ENCODE results near the gene CEP55. TPM values are rescaled to one million over a fixed set of nuclear protein-coding genes. Genes with fewer than 3 reads are reported as not detected.
A peak's percentile ranks its signal among the peaks of the same experiment; 100 is the strongest.

Gene CEP55
- total RNA-seq, 6 experiments from 2014 or later, result 21.6 to 55.3 (median 48.1) TPM

DNA sequence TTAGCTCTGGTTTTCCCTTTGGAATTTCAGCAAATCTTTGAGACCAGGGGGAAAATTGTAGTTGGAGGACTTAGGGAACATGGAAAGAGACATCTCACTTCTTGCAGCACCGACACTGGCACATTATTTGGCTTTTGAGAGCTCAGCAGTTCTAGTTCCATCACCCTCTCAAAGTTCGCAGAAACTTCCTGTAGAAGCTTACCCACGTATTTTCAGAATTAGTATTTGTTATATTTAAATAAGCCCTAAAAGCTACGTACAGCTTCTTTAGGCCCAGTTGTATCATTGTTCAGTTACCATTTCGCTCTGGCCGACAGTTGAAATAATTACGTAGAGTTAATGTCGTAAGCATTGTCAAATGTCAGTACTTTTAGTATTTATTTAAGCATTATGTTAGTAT lies 13.4 kb downstream of the CEP55 start:
- H3K4me1 Mint-ChIP-seq (ENCODE audit: low read depth), result peaks cover 7% of the 10 kb centered on the region
- H3K36me3 Mint-ChIP-seq (ENCODE audit: low read depth), result no peaks in the 10 kb centered on the region
- DNase-seq, result no peak
- no peak overlapping the region for H3K27ac Mint-ChIP-seq
- H3K27me3 Mint-ChIP-seq (ENCODE audit: insufficient read depth), result no peaks in the 10 kb centered on the region
- H3K4me3 Mint-ChIP-seq, result no peak overlapping the region
- H3K9me3 Mint-ChIP-seq, result no peaks in the 10 kb centered on the region
- TF ChIP-seq, protein P1, sequence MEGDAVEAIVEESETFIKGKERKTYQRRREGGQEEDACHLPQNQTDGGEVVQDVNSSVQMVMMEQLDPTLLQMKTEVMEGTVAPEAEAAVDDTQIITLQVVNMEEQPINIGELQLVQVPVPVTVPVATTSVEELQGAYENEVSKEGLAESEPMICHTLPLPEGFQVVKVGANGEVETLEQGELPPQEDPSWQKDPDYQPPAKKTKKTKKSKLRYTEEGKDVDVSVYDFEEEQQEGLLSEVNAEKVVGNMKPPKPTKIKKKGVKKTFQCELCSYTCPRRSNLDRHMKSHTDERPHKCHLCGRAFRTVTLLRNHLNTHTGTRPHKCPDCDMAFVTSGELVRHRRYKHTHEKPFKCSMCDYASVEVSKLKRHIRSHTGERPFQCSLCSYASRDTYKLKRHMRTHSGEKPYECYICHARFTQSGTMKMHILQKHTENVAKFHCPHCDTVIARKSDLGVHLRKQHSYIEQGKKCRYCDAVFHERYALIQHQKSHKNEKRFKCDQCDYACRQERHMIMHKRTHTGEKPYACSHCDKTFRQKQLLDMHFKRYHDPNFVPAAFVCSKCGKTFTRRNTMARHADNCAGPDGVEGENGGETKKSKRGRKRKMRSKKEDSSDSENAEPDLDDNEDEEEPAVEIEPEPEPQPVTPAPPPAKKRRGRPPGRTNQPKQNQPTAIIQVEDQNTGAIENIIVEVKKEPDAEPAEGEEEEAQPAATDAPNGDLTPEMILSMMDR (IDR thresholded peaks at IDR 0.05), result no peak

DNA sequence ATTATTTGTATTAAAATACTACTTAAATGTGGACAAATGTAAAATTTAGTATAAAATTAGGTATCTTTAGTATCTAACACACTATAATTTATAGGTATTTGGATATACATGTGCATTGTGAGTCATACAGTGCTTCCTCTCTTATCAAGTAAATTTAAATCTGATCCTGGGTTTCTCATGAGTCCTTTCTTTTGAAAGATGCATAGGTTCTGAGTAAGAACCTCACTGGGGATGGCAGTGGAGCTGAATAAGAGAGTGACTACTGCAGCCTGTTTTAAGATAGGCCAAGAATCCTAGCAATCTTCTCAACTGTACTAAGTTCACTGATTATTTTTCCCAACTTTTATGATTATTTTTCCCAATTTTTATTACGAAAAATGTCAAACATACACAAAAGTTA lies 16.2 kb downstream of the CEP55 start:
- H3K9me3 Mint-ChIP-seq, result no peaks in the 10 kb centered on the region
- DNase-seq, result peak; percentile 77
- TF ChIP-seq, protein P1 (IDR thresholded peaks at IDR 0.05), result no peak
- H3K27me3 Mint-ChIP-seq (ENCODE audit: insufficient read depth), result no peaks in the 10 kb centered on the region
- H3K27ac Mint-ChIP-seq, result peak overlapping the region; percentile 48; the same call in 1 of the 2 replicates
- H3K36me3 Mint-ChIP-seq (ENCODE audit: low read depth), result peaks cover 9% of the 10 kb centered on the region
- no peak overlapping the region for H3K4me3 Mint-ChIP-seq
- H3K4me1 Mint-ChIP-seq (ENCODE audit: low read depth), result peaks cover 16% of the 10 kb centered on the region

DNA sequence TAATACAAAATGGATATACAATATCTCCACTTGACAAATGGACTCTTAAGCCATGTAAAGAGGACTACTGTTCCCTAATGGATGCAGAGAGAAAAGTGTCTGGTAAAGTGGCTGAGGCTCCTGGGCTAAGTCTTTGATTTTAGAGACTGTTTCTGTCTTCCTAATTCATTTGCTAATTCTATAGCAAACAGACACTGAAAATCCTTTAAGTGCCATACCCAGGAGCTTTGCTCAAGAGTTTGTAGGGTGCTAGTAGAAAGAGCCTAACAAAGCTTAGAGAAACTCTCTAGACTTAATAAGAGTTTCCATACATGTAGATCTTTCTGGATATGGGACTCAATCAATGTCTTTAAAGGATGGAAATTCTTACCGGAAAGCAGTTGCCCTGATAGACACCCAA lies 16.7 kb downstream of the CEP55 start:
- no peak overlapping the region for H3K4me3 Mint-ChIP-seq
- DNase-seq, result no peak
- peaks cover 10% of the 10 kb centered on the region for H3K36me3 Mint-ChIP-seq (ENCODE audit: low read depth)
- no peaks in the 10 kb centered on the region for H3K9me3 Mint-ChIP-seq
- TF ChIP-seq, protein P1 (IDR thresholded peaks at IDR 0.05), result no peak
- peak overlapping the region; percentile 48; the same call in 1 of the 2 replicates for H3K27ac Mint-ChIP-seq
- no peaks in the 10 kb centered on the region for H3K27me3 Mint-ChIP-seq (ENCODE audit: insufficient read depth)
- H3K4me1 Mint-ChIP-seq (ENCODE audit: low read depth), result peaks cover 16% of the 10 kb centered on the region

DNA sequence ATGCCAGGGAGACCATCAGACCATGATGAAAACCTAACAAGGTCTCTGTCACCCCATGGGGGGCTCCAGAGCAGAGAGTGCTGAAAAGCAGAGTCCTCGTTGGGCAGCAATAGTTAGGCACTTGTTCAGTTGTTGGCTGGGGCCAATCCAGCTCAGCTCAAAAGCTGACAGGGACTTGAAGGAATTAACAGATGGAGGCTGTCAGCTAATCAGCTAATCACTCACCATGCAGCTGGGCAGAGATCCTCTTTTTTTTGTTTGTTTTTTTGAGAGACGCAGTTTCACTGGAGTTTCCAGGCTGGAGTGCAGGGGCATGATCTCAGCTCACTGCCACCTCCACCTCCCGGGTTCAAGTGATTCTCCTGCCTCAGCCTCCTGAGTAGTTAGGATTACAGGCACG lies 18.1 kb downstream of the CEP55 start:
- no peak overlapping the region for H3K4me3 Mint-ChIP-seq
- TF ChIP-seq, protein P1 (IDR thresholded peaks at IDR 0.05), result no peak
- peaks cover 22% of the 10 kb centered on the region for H3K36me3 Mint-ChIP-seq (ENCODE audit: low read depth)
- DNase-seq, result no peak
- H3K27ac Mint-ChIP-seq, result no peak overlapping the region
- H3K4me1 Mint-ChIP-seq (ENCODE audit: low read depth), result peaks cover 16% of the 10 kb centered on the region
- no peaks in the 10 kb centered on the region for H3K27me3 Mint-ChIP-seq (ENCODE audit: insufficient read depth)
- no peaks in the 10 kb centered on the region for H3K9me3 Mint-ChIP-seq

DNA sequence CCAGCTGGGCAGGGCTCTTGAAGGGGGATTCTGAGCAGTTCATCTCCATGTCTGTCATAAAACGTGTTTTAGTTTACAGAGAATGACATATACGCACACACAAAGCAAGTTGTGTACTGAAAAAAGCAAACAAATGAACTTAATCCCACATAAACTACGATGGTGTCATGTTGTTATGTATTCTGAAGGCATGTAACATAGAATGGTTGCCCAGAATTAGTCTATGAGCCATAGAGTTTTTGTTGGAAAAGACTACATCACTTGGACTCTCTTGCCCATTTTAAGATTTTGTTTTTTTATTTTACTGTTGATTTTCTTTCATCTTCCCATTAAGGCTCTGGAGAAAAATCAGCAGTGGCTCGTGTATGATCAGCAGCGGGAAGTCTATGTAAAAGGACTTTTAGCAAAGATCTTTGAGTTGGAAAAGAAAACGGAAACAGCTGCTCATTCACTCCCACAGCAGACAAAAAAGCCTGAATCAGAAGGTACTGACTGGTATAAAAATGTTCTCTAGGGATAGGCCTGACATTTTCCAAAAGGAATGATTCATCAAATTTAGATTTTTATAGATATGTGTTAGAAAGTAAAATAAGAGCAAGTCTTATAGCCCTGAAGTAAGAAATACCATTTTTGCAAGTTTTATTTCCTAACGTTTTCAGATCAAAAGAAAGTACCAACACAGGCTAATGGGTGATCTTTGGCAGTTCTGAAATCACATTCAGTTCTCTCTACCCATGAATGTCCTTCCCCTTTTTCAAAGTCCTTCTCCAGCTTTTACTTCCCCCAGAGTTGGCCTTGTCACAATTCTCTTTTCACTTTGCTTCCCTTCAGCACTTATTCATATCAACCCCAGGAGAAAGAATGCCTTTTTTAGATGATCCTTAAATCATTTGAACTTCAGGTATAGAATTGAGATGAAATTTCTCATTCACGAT lies 18.9 kb downstream of the CEP55 start:
- H3K27me3 Mint-ChIP-seq (ENCODE audit: insufficient read depth), result no peaks in the 10 kb centered on the region
- H3K4me3 Mint-ChIP-seq, result no peak overlapping the region
- H3K9me3 Mint-ChIP-seq, result no peaks in the 10 kb centered on the region
- TF ChIP-seq, protein P1 (IDR thresholded peaks at IDR 0.05), result no peak
- H3K36me3 Mint-ChIP-seq (ENCODE audit: low read depth), result peaks cover 27% of the 10 kb centered on the region
- peaks cover 16% of the 10 kb centered on the region for H3K4me1 Mint-ChIP-seq (ENCODE audit: low read depth)
- peak overlapping the region; percentile 15; the same call in 1 of the 2 replicates for H3K27ac Mint-ChIP-seq
- no peak for DNase-seq

Data from HFFc6 (cell line).